ENCODE data around the gene CYYR1.

CYYR1 gene

GRCh38 chr21:26501495-26502021, 71.5 kb downstream of the CYYR1 start:
- no peak for ATAC-seq
- TF ChIP-seq OSR1 (CRISPR knock-in tag; IDR thresholded peaks at IDR 0.05) (no peak), CSRNP3 (CRISPR knock-in tag; IDR thresholded peaks at IDR 0.05) (no peak), ARNTL (CRISPR knock-in tag; IDR thresholded peaks at IDR 0.05; ENCODE audit: borderline replicate concordance, low read depth) (no peak), CSDC2 (CRISPR knock-in tag; IDR thresholded peaks at IDR 0.05) (no peak), ZNF70 (CRISPR knock-in tag; IDR thresholded peaks at IDR 0.05) (no peak), ZFP3 (CRISPR knock-in tag; IDR thresholded peaks at IDR 0.05) (no peak), TCF4 (CRISPR knock-in tag; IDR thresholded peaks at IDR 0.05; ENCODE audit: borderline replicate concordance) (no peak), ZC3H10 (CRISPR knock-in tag; IDR thresholded peaks at IDR 0.05) (no peak), TOX (CRISPR knock-in tag; IDR thresholded peaks at IDR 0.05; ENCODE audit: borderline replicate concordance) (no peak), PATZ1 (CRISPR knock-in tag; IDR thresholded peaks at IDR 0.05; ENCODE audit: borderline replicate concordance) (no peak), PPARA (CRISPR knock-in tag; IDR thresholded peaks at IDR 0.05; ENCODE audit: borderline replicate concordance) (no peak), ZFP30 (CRISPR knock-in tag; IDR thresholded peaks at IDR 0.05) (no peak)
- TF ChIP-seq, protein P1, sequence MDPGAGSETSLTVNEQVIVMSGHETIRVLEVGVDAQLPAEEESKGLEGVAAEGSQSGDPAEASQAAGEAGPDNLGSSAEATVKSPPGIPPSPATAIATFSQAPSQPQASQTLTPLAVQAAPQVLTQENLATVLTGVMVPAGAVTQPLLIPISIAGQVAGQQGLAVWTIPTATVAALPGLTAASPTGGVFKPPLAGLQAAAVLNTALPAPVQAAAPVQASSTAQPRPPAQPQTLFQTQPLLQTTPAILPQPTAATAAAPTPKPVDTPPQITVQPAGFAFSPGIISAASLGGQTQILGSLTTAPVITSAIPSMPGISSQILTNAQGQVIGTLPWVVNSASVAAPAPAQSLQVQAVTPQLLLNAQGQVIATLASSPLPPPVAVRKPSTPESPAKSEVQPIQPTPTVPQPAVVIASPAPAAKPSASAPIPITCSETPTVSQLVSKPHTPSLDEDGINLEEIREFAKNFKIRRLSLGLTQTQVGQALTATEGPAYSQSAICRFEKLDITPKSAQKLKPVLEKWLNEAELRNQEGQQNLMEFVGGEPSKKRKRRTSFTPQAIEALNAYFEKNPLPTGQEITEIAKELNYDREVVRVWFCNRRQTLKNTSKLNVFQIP (CRISPR knock-in tag; IDR thresholded peaks at IDR 0.05; ENCODE audit: borderline replicate concordance, low read depth): no peak

DNA sequence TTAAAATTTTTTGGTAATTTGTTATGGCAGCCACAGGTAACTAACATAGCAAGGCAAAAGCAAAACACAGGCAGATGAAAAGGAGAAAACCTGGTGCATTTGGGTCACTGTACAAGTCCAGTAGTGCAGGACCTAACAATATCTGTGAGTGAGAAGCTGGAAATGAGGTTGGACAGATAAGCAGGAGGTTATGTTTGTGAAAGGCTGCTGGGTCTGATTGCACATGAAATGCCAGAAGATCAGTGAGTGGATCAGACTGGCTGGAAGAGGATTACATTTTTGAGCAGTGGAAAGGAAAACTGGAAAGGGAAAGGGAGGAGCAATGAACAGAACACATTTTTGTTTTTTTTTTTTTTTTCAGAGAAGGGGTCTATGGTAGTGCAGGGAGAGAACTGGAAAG, 73.6 kb downstream of the CYYR1 start:
- no peak for TF ChIP-seq ZFP30 (CRISPR knock-in tag; IDR thresholded peaks at IDR 0.05)
- TF ChIP-seq GLIS3 (CRISPR knock-in tag; IDR thresholded peaks at IDR 0.05): no peak
- TF ChIP-seq RARB (CRISPR knock-in tag; IDR thresholded peaks at IDR 0.05): no peak
- no peak for TF ChIP-seq ZNF8 (CRISPR knock-in tag; IDR thresholded peaks at IDR 0.05)
- TF ChIP-seq, protein P2, sequence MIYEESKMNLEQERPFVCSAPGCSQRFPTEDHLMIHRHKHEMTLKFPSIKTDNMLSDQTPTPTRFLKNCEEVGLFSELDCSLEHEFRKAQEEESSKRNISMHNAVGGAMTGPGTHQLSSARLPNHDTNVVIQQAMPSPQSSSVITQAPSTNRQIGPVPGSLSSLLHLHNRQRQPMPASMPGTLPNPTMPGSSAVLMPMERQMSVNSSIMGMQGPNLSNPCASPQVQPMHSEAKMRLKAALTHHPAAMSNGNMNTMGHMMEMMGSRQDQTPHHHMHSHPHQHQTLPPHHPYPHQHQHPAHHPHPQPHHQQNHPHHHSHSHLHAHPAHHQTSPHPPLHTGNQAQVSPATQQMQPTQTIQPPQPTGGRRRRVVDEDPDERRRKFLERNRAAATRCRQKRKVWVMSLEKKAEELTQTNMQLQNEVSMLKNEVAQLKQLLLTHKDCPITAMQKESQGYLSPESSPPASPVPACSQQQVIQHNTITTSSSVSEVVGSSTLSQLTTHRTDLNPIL (CRISPR knock-in tag; IDR thresholded peaks at IDR 0.05; ENCODE audit: low read depth): no peak
- TF ChIP-seq ESRRG (CRISPR knock-in tag; IDR thresholded peaks at IDR 0.05): no peak
- TF ChIP-seq BACH2 (CRISPR knock-in tag; IDR thresholded peaks at IDR 0.05; ENCODE audit: borderline replicate concordance): no peak
- no peak for TF ChIP-seq CSDC2 (CRISPR knock-in tag; IDR thresholded peaks at IDR 0.05)
- TF ChIP-seq ARNTL (CRISPR knock-in tag; IDR thresholded peaks at IDR 0.05; ENCODE audit: borderline replicate concordance, low read depth): no peak
- no peak for TF ChIP-seq SNAI2 (CRISPR knock-in tag; IDR thresholded peaks at IDR 0.05)
- no peak for TF ChIP-seq ZC3H10 (CRISPR knock-in tag; IDR thresholded peaks at IDR 0.05)
- TF ChIP-seq OSR1 (CRISPR knock-in tag; IDR thresholded peaks at IDR 0.05): no peak
- no peak for TF ChIP-seq PPARA (CRISPR knock-in tag; IDR thresholded peaks at IDR 0.05; ENCODE audit: borderline replicate concordance)
- no peak for TF ChIP-seq ZFP3 (CRISPR knock-in tag; IDR thresholded peaks at IDR 0.05)
- TF ChIP-seq CSRNP3 (CRISPR knock-in tag; IDR thresholded peaks at IDR 0.05): no peak
- no peak for ATAC-seq

GRCh38 chr21:26495283-26495849, 77.7 kb downstream of the CYYR1 start:
- no peak for ATAC-seq
- no peak for TF ChIP-seq ZFP3 (CRISPR knock-in tag; IDR thresholded peaks at IDR 0.05)
- TF ChIP-seq GLIS3 (CRISPR knock-in tag; IDR thresholded peaks at IDR 0.05): no peak
- no peak for TF ChIP-seq PPARA (CRISPR knock-in tag; IDR thresholded peaks at IDR 0.05; ENCODE audit: borderline replicate concordance)
- no peak for TF ChIP-seq ZNF8 (CRISPR knock-in tag; IDR thresholded peaks at IDR 0.05)
- TF ChIP-seq RARB (CRISPR knock-in tag; IDR thresholded peaks at IDR 0.05): no peak

Measured in SK-N-SH treated with all-trans-retinoic acid at 6 μM for 48 hours (cell line).